IPS-NIHi7 (cell line): ENCODE results near the gene SMCO4.

Source experiments
- DNase-seq: peaks from one replicate; pipeline ENCODE4 v3.0.0; 2012; ENCODE audit warnings: mixed read lengths; ENCODE audit errors: extremely low spot score

The SMCO4 gene

DNA sequence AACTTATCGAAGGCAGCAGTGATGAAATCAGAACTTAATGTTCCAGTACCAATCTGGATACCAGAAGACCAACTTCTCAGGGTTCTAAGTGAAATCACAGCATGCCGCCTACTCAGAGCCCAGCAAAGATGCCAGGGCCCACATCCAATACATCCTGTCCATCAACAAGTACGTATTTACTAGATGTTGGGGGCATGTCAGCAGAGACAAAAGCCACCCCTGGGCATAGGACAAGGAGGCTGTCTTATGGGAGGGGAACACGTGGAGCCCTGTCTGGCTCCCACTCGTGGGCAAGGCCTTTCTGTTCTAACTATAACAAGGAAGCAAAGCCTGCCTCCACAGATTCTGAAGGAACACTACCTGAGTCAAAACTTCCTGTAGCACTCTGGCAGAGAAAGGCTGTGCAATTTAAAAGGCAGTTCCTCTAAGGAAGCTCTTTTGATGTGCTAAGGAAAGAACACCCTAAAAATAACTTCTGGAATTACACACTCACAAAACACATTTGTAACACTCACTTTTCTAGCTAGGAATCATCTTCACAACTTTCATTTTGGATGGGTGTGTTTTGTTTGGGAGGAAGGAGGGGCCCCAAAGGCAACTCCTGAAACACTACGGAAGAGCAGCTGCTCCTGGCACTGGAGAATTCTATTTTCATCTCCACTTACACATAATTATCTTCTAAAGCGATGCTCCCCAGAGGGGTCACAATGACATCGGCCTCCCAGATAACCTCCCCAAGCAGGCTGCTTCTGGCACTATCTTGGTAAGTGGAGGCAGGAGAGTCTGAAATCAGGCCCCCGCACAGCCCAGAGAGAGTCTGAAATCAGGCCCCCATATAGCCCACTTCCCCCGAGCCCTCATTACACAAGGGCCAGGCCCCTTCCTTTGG, 14.2 kb downstream of the SMCO4 start:
- no peak for DNase-seq

GRCh38 chr11:93528252-93528651, 14.9 kb downstream of the SMCO4 start:
- no peak for DNase-seq

DNA sequence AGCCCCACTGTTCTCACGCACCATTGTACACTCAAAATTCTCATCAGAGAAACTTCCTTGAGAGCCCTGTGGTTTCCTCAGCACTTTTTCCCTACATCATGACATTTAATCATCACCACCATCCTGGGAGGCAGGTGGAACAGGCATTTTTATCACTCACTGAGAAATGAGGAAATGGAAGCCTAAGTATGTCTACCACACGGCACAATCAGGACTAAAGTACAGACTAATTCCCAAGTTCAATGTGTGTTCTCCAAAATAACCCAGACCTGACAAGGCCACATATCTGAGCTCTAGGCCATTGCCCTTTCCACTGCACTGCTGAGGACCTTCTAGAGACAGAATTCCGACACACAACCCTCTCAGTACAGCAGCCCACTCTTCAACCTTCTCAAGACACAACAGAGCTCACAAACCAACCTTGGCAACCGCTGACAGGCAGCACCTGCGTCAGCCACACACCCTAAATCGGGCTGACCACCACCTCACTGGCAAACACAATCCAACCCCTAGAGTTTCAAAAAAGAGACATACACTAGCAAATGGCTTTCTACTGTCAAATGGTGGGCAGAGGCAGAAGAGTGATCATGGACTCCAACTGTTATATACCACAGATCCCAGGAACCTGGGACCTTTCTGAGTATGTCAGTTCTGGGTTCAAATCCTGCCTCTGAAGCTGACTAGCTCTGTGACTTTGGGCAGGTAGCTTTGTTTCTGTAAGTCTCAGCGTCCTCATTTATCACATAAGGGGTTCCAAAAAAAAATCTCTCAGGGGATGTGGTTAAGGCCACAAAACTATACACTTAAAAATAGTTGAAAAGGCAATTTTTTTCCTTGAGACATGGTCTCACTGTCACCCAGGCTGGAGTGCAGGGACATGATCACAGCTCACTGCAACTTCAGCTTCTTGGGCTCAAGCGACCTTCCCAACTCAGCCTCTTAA, 16.3 kb downstream of the SMCO4 start:
- no peak for DNase-seq

DNA sequence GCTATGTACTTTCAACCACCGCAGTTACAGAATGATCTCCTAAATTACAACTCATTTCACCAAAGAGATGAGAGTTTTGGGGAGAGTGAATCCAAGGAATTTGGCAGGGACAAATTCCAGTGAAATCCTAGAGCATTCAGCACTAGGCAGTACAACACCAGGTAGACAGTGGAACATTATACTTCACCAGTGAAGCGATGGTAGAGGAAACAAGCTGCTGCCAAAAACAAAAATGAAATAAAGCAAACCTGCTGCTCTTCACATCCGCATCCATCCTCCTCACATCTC, 16.9 kb downstream of the SMCO4 start:
- no peak for DNase-seq

GRCh38 chr11:93525601-93526345, 17.4 kb downstream of the SMCO4 start:
- no peak for DNase-seq

GRCh38 chr11:93524858-93525257, 18.3 kb downstream of the SMCO4 start:
- DNase-seq = no peak

- DNase-seq = no peak
Measured at GRCh38 chr11:93524173-93524536, 19.0 kb downstream of the SMCO4 start.

DNA sequence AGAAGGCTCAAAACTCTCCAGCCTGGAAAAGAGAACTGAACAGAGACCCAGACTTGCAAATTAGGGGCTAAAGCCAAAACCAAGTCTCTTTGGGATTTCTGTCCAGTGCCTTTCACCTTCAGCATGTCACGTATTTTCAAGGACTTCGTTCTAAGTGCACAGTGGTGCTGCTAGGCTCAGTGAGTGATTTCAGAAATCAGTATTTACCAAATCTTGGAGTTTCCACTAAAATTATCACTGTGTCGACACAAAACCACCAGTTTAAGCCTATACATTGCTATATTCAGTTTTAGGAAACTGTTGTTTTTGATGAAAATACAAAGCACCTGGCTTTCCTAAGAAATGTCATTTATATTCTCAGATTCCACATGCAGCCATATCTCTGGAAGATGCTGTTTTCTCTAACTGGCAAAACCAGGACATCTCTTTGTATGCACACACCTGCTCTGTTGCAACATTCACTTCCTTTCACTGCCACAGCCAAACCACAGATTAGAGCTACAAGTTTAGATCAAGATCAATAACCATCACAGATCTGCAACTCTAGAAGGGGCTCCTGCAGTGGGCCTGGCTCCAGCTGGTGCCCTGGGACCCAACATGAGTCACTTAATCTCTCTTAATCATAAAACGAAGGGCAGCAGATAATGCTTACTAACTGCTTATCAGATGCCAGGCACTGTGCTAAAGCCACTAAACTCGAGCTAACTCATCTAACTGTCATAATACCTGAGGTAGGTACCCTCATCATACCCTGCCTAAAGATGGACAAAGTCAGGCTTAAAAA, 22.3 kb downstream of the SMCO4 start:
- DNase-seq = no peak

- DNase-seq = no peak
Measured at GRCh38 chr11:93519179-93519578, 24.0 kb downstream of the SMCO4 start.

- no peak for DNase-seq
Measured at GRCh38 chr11:93518081-93518480, 25.1 kb downstream of the SMCO4 start.

DNA sequence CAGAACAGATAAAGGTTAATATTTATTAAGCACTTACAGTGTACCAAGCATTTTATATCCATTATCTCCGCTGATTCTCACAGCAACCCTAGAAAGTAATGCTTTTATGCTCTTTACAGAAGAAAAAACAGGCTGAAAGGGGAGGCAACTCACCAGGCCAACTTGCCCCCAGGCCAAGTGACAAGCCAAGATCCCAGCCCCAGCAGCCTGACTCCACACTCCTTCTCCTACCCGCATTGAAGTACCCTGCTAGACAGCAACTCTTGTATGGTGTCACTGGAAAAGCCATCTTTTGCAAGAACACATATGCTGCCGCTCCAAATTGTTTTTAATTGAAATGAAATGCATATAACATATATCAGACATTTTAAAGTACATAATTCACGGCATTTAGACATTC, 25.6 kb downstream of the SMCO4 start:
- DNase-seq = no peak

DNA sequence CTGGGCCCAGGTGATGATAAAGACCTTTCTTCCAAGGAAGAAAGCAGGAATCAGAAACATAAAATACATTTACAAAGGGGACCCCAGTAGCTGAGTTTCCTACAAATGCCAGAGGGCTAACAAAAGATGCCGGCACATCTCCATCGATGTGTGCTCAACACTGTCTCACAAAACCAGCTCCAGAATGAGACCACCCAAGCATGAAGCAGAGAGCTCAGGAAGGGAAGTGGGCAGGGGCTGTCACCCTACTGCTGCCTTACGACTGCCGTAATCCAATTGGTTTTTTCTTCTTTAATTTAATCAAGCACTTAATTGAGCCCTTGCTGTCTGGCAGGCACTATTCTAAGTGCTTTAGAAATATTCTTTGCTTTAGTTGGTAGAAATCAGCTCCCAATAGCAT, 26.1 kb downstream of the SMCO4 start:
- no peak for DNase-seq

- no peak for DNase-seq
Measured at GRCh38 chr11:93515441-93516025, 27.7 kb downstream of the SMCO4 start.

DNA sequence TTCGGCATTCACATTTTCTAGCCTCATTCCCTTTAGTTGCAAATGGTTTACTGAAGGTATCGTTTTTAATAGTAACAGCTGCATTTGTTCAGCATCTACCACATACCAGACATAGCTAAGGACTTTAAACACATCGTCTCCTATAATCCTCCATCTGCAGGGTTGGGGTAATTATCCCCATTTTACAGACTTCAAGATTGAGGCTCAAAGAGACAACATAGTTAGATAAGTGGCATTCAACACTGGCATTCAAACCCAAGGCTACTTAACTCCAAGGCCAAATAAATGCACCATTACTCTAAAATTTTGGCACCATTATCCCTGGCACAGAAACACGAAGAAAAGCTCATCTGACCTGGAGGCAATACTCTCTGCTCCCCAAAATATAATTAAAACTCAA, 28.5 kb downstream of the SMCO4 start:
- no peak for DNase-seq

- DNase-seq = no peak
Measured at GRCh38 chr11:93513772-93514171, 29.4 kb downstream of the SMCO4 start.

DNA sequence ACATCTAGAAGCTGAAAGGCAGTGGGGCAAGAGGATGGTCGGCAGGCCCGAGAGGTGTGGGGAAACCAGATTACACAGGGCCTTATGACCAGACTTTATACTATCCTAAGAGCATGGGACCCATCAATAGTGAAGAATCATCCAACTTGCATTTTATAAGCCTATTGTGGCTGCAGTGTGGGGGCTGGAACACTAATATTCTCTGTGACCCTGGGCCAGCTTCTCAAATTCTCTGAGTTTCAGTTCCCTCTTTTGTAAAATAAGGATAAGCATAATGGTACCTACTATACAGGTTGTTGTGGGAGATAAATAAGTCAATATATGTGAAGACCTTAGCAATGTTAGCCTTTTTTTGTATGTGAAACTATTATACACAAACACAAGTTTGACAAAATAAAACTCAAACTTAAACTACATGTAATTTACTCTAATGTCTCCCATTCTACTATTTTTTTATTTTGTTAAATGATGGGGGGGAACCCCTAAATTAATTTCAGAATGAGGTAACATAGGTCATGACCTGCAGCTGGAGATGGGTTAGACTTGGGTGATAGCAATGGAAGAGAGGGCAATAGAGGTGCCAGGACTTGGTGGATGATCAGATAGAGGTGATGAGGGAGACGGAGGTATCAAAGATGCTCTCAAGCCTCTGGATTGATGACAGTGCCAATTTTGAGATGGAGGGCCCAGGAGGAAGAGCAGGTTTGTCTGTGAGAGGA, 30.1 kb downstream of the SMCO4 start:
- no peak for DNase-seq

- no peak for DNase-seq
Measured at GRCh38 chr11:93512073-93512475, 31.1 kb downstream of the SMCO4 start.

DNA sequence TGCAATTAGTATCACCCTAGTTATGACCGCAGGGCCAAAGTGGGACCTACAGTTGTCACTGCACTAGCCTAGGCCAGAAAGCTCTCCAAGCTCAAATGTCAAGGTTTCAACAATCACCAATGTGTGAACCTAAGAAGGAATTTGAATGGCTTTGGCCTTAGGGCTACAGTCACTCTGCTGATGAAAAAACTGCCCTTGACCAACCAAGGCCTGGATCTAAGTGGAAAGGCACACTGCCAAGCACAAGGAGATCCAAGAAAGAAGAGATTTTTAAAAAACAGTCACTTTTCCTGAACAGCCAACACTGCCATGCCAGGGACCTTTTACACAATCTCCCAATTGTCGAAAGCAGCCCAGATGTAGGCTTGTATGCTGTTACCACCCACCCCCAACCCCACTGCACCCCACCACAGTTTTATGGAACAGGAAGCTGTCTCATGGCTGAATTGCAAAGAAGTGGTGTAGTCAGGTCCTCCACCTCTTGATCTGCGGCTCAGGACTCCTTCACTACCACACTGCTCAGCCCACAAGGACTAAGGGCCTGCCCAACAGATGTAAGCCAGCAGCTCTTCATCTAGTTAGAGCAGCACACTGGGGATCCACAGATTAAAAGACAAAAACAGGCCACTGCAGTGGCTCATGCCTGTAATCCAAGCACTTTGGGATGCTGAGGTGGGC, 32.9 kb downstream of the SMCO4 start:
- no peak for DNase-seq

GRCh38 chr11:93507517-93507916, 35.7 kb downstream of the SMCO4 start:
- DNase-seq = no peak

DNA sequence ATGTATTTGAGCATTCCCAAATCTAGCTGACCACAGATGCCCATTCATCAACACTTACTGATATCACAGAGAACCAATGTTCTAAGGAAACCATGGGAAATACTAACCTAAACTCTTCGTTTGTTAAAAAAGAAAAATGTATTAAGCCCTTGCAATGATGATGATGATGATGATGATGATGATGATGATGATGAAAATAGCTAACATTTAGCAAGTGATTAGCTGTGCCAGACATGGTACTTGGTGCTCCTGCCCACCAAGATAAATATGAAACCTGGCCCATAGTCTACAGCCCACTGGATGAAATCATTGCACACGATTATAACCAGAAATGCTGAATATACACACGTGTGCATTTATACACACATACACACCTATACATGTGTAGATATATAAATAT, 37.5 kb downstream of the SMCO4 start:
- DNase-seq = no peak
